ENCODE data around the gene PARL. TPM values are rescaled to one million over a fixed set of nuclear protein-coding genes. Genes with fewer than 3 reads are reported as not detected.

The PARL gene
- total and polyA plus RNA-seq, 4 donors = 30.0 to 118 (median 54.8) TPM

GRCh38 chr3:183918178-183918577 is 33.5 kb upstream of the PARL start:
- WGBS, 2 donors = 85 to 91% methylated on average over 2 of the region's 2 CpGs
- Histone ChIP-seq H3K36me3 (ENCODE audit: control insufficient read depth in 4 of 4, insufficient read depth in 4 of 4, low read length in 4 of 4) (peaks cover 5 to 15% (median 7%) of the 10 kb centered on the region in 4 donors), H3K9me3 (ENCODE audit: control insufficient read depth in 4 of 4, insufficient read depth in 3 of 4, low read length in 3 of 4) (no peaks in the 10 kb centered on the region), H3K27ac (ENCODE audit: low read depth in 1 of 2, low read length in 1 of 2) (no peak overlapping the region), H3K9ac (ENCODE audit: insufficient read depth in 1 of 2, low read length in 2 of 2) (no peak overlapping the region), H3K4me1 (ENCODE audit: control insufficient read depth in 5 of 5, insufficient read depth in 5 of 5, low read length in 5 of 5) (no peaks in the 10 kb centered on the region), H3K27me3 (ENCODE audit: control insufficient read depth in 3 of 3, insufficient read depth in 3 of 3, low read length in 2 of 3) (no peaks in the 10 kb centered on the region), H3K4me3 (no peak overlapping the region)
- no peak for TF ChIP-seq CTCF (IDR thresholded peaks at IDR 0.05; ENCODE audit: control extremely low read depth, extremely low read depth)
- no peak for ATAC-seq (ENCODE audit: insufficient read depth, low FRiP score)
- no peak for DNase-seq

GRCh38 chr3:183917776-183918175 is 33.1 kb upstream of the PARL start:
- Histone ChIP-seq H3K9ac (ENCODE audit: insufficient read depth in 1 of 2, low read length in 2 of 2) (no peak overlapping the region), H3K36me3 (ENCODE audit: control insufficient read depth in 4 of 4, insufficient read depth in 4 of 4, low read length in 4 of 4) (peaks cover 5 to 14% (median 7%) of the 10 kb centered on the region in 4 donors), H3K27ac (ENCODE audit: low read depth in 1 of 2, low read length in 1 of 2) (no peak overlapping the region), H3K4me3 (no peak overlapping the region), H3K27me3 (ENCODE audit: control insufficient read depth in 3 of 3, insufficient read depth in 3 of 3, low read length in 2 of 3) (no peaks in the 10 kb centered on the region), H3K4me1 (ENCODE audit: control insufficient read depth in 5 of 5, insufficient read depth in 5 of 5, low read length in 5 of 5) (no peaks in the 10 kb centered on the region), H3K9me3 (ENCODE audit: control insufficient read depth in 4 of 4, insufficient read depth in 3 of 4, low read length in 3 of 4) (no peaks in the 10 kb centered on the region)
- WGBS, 2 donors = 84 to 93% methylated on average over 4 of the region's 4 CpGs
- no peak for DNase-seq
- TF ChIP-seq CTCF (IDR thresholded peaks at IDR 0.05; ENCODE audit: control extremely low read depth, extremely low read depth) = no peak
- ATAC-seq (ENCODE audit: insufficient read depth, low FRiP score) = no peak

- no peaks in the 10 kb centered on the region for H3K4me1 ChIP-seq (ENCODE audit: control insufficient read depth in 5 of 5, insufficient read depth in 5 of 5, low read length in 5 of 5)
- H3K27me3 ChIP-seq (ENCODE audit: control insufficient read depth in 3 of 3, insufficient read depth in 3 of 3, low read length in 2 of 3) = no peaks in the 10 kb centered on the region
- peaks cover 0 to 2% (median under 1%) of the 10 kb centered on the region in 4 donors for H3K36me3 ChIP-seq (ENCODE audit: control insufficient read depth in 4 of 4, insufficient read depth in 4 of 4, low read length in 4 of 4)
- WGBS, 2 donors = 92 to 97% methylated on average over 5 of the region's 5 CpGs
- H3K27ac ChIP-seq (ENCODE audit: low read depth in 1 of 2, low read length in 1 of 2) = no peak overlapping the region
- no peak overlapping the region for H3K9ac ChIP-seq (ENCODE audit: insufficient read depth in 1 of 2, low read length in 2 of 2)
- ATAC-seq (ENCODE audit: insufficient read depth, low FRiP score) = no peak
- TF ChIP-seq CTCF (IDR thresholded peaks at IDR 0.05; ENCODE audit: control extremely low read depth, extremely low read depth) = no peak
- no peak for DNase-seq
- no peak overlapping the region for H3K4me3 ChIP-seq
- H3K9me3 ChIP-seq (ENCODE audit: control insufficient read depth in 4 of 4, insufficient read depth in 3 of 4, low read length in 3 of 4) = no peaks in the 10 kb centered on the region
Observed at GRCh38 chr3:183914856-183915255, 30.2 kb upstream of the PARL start.

- DNase-seq (no peak), ATAC-seq (ENCODE audit: insufficient read depth, low FRiP score) (no peak)
- 73 to 97% methylated on average over 9 of the region's 9 CpGs for WGBS, 2 donors
- Histone ChIP-seq H3K4me3 (no peak overlapping the region), H3K36me3 (ENCODE audit: control insufficient read depth in 4 of 4, insufficient read depth in 4 of 4, low read length in 4 of 4) (no peaks in the 10 kb centered on the region), H3K9ac (ENCODE audit: insufficient read depth in 1 of 2, low read length in 2 of 2) (no peak overlapping the region), H3K4me1 (ENCODE audit: control insufficient read depth in 5 of 5, insufficient read depth in 5 of 5, low read length in 5 of 5) (no peaks in the 10 kb centered on the region), H3K27ac (ENCODE audit: low read depth in 1 of 2, low read length in 1 of 2) (no peak overlapping the region), H3K27me3 (ENCODE audit: control insufficient read depth in 3 of 3, insufficient read depth in 3 of 3, low read length in 2 of 3) (no peaks in the 10 kb centered on the region), H3K9me3 (ENCODE audit: control insufficient read depth in 4 of 4, insufficient read depth in 3 of 4, low read length in 3 of 4) (no peaks in the 10 kb centered on the region)
- no peak for TF ChIP-seq CTCF (IDR thresholded peaks at IDR 0.05; ENCODE audit: control extremely low read depth, extremely low read depth)
Observed at GRCh38 chr3:183913580-183913920, 28.9 kb upstream of the PARL start.
